Central memory CD8-positive, alpha-beta T cell (primary cell): ENCODE results near the gene SLC17A7.
A peak's percentile ranks its signal among the peaks of the same experiment; 100 is the strongest.
"Not testable (repeated sequence)": the region's sequence is repeated elsewhere in the genome, so short reads cannot be mapped to it uniquely, and the experiment has no call there.

ENCODE experiments used
- ATAC-seq: fragments of 150-1000 bp; cut with Tn5 transposase; replicated peaks from 2 replicates; pipeline ENCODE4 v1.10.0; 2022; ENCODE audit warnings: mild to moderate bottlenecking, moderate FRiP score, moderate number of reproducible peaks; ENCODE audit not compliant: poor library complexity, severe bottlenecking; ENCODE audit errors: extremely low read depth
- DNase-seq, 2 donors: peaks; one replicate each; pipeline ENCODE4 v3.0.0; 2021; ENCODE audit warnings: low spot score in 2 of 2
- H3K27ac Mint-ChIP-seq: one replicate; pipeline ENCODE4 v1.8.0; 2022; ENCODE audit warnings: low read depth, mild to moderate bottlenecking, moderate library complexity, mixed read lengths
- H3K27me3 Mint-ChIP-seq: one replicate; pipeline ENCODE4 v1.8.0; 2022; ENCODE audit warnings: mixed read lengths
- H3K36me3 Mint-ChIP-seq: one replicate; pipeline ENCODE4 v1.8.0; 2022; ENCODE audit warnings: mild to moderate bottlenecking, moderate library complexity, mixed read lengths; ENCODE audit not compliant: insufficient read depth
- H3K4me1 Mint-ChIP-seq: one replicate; pipeline ENCODE4 v1.8.0; 2022; ENCODE audit warnings: mixed read lengths
- H3K4me3 Mint-ChIP-seq: one replicate; pipeline ENCODE4 v1.8.0; 2022; ENCODE audit warnings: mild to moderate bottlenecking, moderate library complexity, mixed read lengths
- H3K9me3 Mint-ChIP-seq: one replicate; pipeline ENCODE4 v1.8.0; 2022; ENCODE audit warnings: mixed read lengths

SLC17A7 gene

DNA sequence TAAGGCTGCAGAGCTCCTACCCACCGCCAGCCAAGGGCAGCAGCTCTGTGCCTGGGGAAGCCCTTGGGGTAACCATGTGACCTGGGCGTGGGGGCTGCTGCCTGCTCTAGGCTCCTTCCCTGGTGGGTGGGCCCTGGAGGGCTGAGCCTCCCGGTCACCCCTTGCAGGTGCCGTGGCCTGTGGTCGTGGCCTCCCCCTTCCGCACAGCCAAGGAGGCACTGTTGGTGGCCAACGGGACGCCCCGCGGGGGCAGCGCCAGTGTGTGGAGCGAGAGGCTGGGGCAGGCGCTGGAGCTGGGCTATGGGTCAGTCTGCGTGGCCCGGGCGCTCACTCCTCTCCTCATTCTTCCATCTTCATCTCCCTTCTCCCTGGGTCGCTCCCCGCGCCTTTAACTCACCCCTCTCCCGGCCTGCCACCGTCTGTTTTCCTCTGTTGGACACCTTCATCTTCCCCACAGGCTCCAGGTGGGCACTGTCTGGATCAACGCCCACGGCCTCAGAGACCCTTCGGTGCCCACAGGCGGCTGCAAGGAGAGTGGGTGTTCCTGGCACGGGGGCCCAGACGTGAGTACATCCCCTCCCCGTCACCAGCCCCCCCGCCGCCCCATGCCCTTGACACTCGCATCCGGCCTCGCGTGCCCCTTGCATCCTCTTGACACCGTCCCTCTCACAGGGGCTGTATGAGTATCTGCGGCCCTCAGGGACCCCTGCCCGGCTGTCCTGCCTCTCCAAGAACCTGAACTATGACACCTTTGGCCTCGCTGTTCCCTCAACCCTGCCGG is 22.8 kb upstream of the SLC17A7 start:
- Mint-ChIP-seq H3K4me3 (peak overlapping the region; percentile 25), H3K9me3 (no peaks in the 10 kb centered on the region), H3K27me3 (no peaks in the 10 kb centered on the region), H3K27ac (peak overlapping the region; percentile 88), H3K36me3 (peaks cover 22% of the 10 kb centered on the region), H3K4me1 (peaks cover 9% of the 10 kb centered on the region)
- ATAC-seq (no peak), DNase-seq (no peak)

DNA sequence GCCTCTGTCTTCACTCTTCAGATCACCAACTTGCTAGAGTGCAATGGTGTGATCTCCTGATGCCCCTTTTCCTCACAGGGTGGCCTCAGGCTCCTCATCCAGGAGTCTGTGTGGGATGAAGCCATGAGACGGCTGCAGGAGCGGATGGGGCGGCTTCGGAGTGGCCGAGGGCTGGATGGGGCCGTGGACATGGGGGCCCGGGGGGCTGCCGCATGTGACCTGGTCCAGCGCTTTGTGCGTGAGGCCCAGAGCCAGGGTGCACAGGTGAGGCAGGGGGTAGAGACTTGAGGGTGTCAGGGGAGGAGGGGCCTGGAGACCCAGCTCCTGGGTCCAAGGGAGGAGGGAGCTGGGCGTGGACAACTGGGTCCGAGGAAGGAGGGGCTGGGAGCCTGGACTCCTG is 21.2 kb upstream of the SLC17A7 start:
- no peaks in the 10 kb centered on the region for H3K4me1 Mint-ChIP-seq
- no peak overlapping the region for H3K27ac Mint-ChIP-seq
- ATAC-seq = no peak
- no peak for DNase-seq
- peaks cover 17% of the 10 kb centered on the region for H3K36me3 Mint-ChIP-seq
- no peaks in the 10 kb centered on the region for H3K27me3 Mint-ChIP-seq
- no peak overlapping the region for H3K4me3 Mint-ChIP-seq
- H3K9me3 Mint-ChIP-seq = no peaks in the 10 kb centered on the region

DNA sequence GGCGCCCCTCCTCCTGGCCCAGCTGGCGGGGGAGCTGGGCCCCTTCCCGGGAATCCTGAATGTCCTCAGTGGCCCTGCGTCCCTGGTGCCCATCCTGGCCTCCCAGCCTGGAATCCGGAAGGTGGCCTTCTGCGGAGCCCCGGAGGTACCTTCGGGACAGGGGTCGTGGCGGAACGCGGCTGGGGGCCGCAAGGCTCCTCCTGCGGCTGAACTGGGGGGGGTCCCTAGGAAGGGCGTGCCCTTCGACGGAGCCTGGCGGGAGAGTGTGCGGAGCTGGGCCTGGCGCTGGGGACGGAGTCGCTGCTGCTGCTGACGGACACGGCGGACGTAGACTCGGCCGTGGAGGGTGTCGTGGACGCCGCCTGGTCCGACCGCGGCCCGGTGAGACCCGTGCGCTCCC is 20.3 kb upstream of the SLC17A7 start:
- Mint-ChIP-seq H3K27me3 (no peaks in the 10 kb centered on the region), H3K4me1 (peaks cover 6% of the 10 kb centered on the region), H3K36me3 (peaks cover 17% of the 10 kb centered on the region), H3K4me3 (no peak overlapping the region), H3K27ac (no peak overlapping the region), H3K9me3 (no peaks in the 10 kb centered on the region)
- ATAC-seq (no peak), DNase-seq (no peak)

DNA sequence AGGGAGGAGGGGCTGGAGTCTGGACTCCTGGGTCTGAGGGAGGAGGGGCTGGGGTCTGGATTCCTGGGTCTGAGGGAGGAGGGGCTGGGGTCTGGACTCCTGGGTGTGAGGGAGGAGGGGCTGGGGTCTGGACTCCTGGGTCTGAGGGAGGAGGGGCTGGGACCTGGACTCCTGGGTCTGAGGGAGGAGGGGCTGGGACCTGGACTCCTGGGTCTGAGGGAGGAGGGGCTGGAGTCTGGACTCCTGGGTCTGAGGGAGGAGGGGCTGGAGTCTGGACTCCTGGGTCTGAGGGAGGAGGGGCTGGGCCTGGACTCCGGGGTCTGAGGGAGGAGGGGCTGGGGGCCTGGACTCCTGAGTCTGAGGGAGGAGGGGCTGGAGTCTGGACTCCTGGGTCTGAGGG is 19.8 kb upstream of the SLC17A7 start:
- H3K36me3 Mint-ChIP-seq = peaks cover 21% of the 10 kb centered on the region
- H3K27ac Mint-ChIP-seq, DNase-seq, H3K9me3 Mint-ChIP-seq, ATAC-seq, H3K4me3 Mint-ChIP-seq, H3K27me3 Mint-ChIP-seq, H3K4me1 Mint-ChIP-seq: not testable (repeated sequence)

DNA sequence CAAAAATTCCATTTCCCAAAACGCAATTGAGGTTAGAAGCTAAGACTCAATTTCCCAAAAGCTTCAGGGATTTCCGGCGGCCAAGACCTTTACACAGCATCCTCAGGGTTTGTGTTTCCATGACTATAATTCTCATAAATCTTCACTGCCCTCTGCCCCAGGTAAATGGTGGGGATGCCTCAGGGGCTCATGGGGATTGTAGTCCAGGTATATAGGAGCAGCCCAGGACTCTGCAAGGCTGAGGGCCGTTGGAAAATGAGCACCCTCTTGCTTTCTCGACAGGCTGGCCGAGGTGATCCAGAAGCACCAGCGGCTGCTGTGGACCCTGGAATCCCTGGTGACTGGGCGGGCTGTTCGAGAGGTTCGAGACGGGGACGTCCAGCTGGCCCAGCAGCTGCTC is 18.1 kb upstream of the SLC17A7 start:
- peaks cover 25% of the 10 kb centered on the region for H3K36me3 Mint-ChIP-seq
- ATAC-seq (no peak), DNase-seq (no peak)
- H3K27ac Mint-ChIP-seq = no peak overlapping the region
- H3K4me1 Mint-ChIP-seq = peaks cover 8% of the 10 kb centered on the region
- no peaks in the 10 kb centered on the region for H3K27me3 Mint-ChIP-seq
- no peaks in the 10 kb centered on the region for H3K9me3 Mint-ChIP-seq
- no peak overlapping the region for H3K4me3 Mint-ChIP-seq

DNA sequence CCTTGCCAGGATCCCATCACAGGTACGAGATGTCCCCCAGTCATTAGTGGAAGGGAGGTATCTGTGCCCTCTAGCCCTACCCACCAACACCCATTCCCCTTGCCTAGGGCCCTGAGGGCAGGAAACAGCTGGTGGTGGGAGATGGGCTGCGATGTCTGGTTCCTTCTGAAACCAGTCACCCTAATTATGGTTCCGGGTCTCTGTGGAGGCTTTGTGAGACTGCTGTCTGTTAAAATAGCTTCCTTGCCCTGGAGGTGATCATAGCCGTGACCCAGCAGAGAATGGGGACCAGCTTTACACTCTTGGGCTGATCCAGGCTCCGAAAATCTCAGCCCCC is 17.2 kb upstream of the SLC17A7 start:
- no peaks in the 10 kb centered on the region for H3K27me3 Mint-ChIP-seq
- peaks cover 17% of the 10 kb centered on the region for H3K4me1 Mint-ChIP-seq
- no peaks in the 10 kb centered on the region for H3K9me3 Mint-ChIP-seq
- H3K4me3 Mint-ChIP-seq = no peak overlapping the region
- H3K36me3 Mint-ChIP-seq = peaks cover 20% of the 10 kb centered on the region
- ATAC-seq (no peak), DNase-seq (no peak)
- H3K27ac Mint-ChIP-seq = no peak overlapping the region

DNA sequence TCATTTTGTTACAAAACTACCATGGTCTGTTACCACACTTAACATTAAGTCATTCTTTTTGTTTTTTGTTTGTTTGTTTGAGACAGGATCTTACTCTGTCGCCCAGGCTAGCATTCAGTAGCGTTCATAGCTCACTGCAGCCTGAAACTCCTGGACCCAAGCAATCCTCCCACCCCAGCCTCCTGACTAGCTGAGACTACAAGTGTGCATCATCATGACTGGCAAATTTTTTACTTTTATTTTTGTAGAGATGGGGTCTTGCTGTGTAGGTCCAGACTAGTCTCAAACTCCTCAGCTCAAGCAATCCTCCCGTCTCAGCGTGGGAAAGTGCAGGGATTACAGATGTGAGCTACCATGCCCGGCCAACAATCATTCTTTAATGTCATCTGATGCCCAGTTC is 15.0 kb upstream of the SLC17A7 start:
- Mint-ChIP-seq H3K36me3 (peaks cover 34% of the 10 kb centered on the region), H3K4me3 (no peak overlapping the region), H3K27me3 (no peaks in the 10 kb centered on the region), H3K27ac (no peak overlapping the region), H3K4me1 (peaks cover 34% of the 10 kb centered on the region), H3K9me3 (no peaks in the 10 kb centered on the region)
- no peak for ATAC-seq
- no peak for DNase-seq

DNA sequence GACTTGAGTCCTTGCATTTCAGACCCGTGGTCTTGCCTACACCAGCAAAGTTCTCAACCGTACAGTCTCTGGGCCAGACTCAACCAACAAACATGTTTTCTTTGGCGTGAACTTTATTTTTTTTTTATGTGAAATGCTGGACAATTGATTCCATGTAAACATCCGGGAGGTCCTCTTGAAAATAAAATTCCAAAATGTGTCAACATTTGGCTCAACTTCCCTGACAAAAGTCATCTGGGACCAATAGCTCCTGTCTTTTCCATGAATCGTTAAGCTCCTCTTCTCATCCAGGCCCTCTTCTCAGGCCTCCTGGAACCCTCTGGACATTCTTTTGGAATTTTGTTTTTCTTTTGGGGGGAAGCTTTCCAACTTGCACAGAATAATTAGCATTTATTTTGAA is 14.4 kb upstream of the SLC17A7 start:
- no peak overlapping the region for H3K4me3 Mint-ChIP-seq
- no peak for ATAC-seq
- no peak overlapping the region for H3K27ac Mint-ChIP-seq
- H3K27me3 Mint-ChIP-seq = no peaks in the 10 kb centered on the region
- no peaks in the 10 kb centered on the region for H3K9me3 Mint-ChIP-seq
- peaks cover 34% of the 10 kb centered on the region for H3K36me3 Mint-ChIP-seq
- H3K4me1 Mint-ChIP-seq = peaks cover 38% of the 10 kb centered on the region
- no peak for DNase-seq

DNA sequence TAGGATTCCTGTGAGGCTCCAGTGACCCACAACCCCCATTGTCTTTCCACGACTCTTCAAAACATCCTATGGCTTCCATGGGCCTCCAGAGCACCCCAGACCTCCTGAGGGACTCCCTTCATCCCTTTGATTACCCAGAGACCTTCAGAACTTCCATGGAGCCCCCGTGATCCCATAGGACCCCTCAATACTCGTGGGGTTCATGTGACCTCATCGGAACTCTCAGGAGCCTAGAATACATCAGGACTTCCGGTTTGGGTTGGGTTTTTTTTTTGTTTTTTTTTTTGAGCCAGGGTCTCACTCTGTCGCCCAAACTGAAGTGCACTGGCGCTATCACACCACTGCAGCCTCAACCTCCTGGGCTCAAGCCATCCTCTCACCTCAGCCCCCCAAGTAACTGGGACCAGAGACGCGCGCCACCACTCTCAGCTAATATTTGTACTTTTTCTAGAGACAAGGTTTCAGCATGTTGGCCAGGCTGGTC is 12.5 kb upstream of the SLC17A7 start:
- peak overlapping the region; percentile 100 for H3K27ac Mint-ChIP-seq
- H3K27me3 Mint-ChIP-seq = no peaks in the 10 kb centered on the region
- ATAC-seq = no peak
- peaks cover 58% of the 10 kb centered on the region for H3K4me1 Mint-ChIP-seq
- H3K9me3 Mint-ChIP-seq = no peaks in the 10 kb centered on the region
- peaks cover 31% of the 10 kb centered on the region for H3K36me3 Mint-ChIP-seq
- no peak for DNase-seq
- peak overlapping the region; percentile 99 for H3K4me3 Mint-ChIP-seq

DNA sequence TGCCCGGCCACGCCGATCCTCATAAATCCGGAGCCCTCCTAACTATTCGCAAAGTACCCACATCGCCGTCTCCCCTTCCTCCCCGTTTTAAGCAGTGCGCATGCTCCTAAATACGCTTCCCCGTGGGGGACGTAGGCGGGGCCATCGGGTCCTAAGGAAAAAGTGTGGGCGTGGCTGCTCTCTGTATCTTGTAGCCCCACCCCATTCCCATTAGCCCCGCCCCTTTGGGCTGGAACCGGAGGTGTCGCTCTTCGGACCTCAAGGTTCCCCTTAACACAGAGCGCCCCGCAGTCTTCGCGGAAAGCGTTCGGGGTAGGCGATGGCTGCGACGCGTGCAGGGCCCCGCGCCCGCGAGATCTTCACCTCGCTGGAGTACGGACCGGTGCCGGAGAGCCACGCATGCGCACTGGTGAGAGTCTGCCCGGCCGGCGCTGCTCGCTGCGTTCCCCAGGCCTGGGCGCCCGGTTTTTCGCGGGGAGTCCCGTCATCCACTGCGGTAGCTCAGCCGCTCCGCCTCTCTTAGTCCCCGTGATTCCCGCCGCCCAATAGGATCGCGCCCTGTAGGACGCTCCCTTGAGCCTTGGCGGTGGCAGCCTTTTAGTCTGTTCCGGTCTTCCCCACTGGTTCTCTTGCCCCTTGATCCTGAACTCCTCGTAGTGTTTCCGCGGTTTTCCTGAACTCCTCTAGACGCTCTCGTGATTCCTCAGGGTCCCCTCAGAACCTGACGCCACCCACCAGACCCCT is 11.9 kb upstream of the SLC17A7 start, which contains the start of gene ALDH16A1:
TSS of gene ALDH16A1 (plus strand) at position 213 of the 744 bp plus-strand sequence. CDS start at position 320, 107 bp downstream.
- Mint-ChIP-seq H3K36me3 (peaks cover 32% of the 10 kb centered on the region), H3K4me3 (peak within 1 kb of the TSS; percentile 99), H3K9me3 (no peaks in the 10 kb centered on the region), H3K27ac (peak within 1 kb of the TSS; percentile 100), H3K27me3 (no peaks in the 10 kb centered on the region), H3K4me1 (peaks cover 64% of the 10 kb centered on the region)
- DNase-seq = peak; percentile 94 to 96
- ATAC-seq = peak; percentile 92

DNA sequence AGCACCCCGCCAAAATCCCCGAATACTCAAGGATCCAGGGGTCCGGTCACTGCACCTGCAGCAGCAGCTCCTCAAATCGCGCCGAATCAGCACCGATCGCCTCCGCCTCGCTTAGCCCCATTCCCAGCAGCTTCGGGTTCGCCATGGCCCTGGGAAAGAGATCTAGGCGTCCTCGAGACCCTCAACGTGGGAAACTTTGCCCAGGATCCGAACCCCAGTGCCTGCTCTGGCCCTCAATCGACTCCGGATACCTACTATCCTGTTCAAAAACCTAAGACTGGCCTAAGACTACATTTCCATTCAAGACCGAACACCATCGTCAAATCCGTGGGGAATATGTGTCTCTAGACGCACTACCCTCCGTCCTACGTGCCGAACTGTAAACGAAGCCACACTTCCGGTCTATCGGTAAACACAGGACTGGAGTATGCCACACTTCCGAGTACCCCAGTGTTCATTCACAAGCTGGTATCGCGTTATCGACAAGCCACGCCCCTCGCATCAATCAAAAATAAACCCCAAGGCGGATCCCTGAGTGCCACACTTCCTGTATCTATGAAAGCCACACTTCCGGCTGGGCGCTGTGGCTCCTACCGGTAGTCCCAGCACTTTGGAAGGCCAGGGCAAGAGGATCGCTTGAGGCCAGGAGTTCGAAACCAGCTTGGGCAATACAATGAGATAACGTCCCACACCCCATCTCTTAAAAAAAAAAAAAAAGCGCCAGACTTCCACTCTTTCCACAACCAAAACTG is 10.3 kb upstream of the SLC17A7 start, which contains the start of gene PIH1D1:
TSS of gene PIH1D1 (minus strand) at position 385 of the 752 bp plus-strand sequence. CDS start at position 145, 240 bp downstream.
- Mint-ChIP-seq H3K27ac (peak within 1 kb of the TSS; percentile 100), H3K4me3 (peak within 1 kb of the TSS; percentile 99), H3K36me3 (peaks cover 36% of the 10 kb centered on the region), H3K9me3 (no peaks in the 10 kb centered on the region), H3K27me3 (no peaks in the 10 kb centered on the region), H3K4me1 (peaks cover 60% of the 10 kb centered on the region)
- DNase-seq (peak; percentile 87 to 94), ATAC-seq (peak; percentile 72)

DNA sequence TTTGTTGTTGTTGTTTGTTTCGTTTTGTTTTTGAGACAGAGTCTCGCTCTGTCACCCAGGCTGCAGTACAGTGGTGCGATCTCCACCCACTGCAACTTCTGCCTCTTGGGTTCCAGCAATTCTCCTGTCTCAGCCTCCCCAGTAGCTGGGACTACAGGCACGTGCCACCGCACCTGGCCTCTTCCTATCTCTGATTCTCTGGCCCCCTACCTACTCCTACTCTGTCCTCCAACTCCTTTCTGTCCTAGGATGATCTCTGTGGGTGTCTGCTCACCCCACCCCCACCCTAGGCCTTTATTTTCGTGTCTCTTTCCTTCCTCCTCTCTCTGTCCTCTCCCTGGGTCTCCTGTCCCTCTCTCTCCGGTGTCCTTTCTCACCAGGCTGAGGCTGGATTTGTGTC is 9.1 kb upstream of the SLC17A7 start:
- Mint-ChIP-seq H3K4me3 (peak overlapping the region; percentile 99), H3K9me3 (no peaks in the 10 kb centered on the region), H3K36me3 (peaks cover 32% of the 10 kb centered on the region), H3K27me3 (no peaks in the 10 kb centered on the region), H3K27ac (no peak overlapping the region), H3K4me1 (peaks cover 60% of the 10 kb centered on the region)
- DNase-seq (no peak), ATAC-seq (no peak)
